ENCODE results near the gene SH3RF2. TPM values are rescaled to one million over a fixed set of nuclear protein-coding genes. Genes with fewer than 3 reads are reported as not detected.

The SH3RF2 gene
- total and polyA plus RNA-seq, 9 of the 15 experiments (the other 6 are each of a cell fraction or from before 2014, with no cell fraction given), result 0.05 TPM; not detected in 8

DNA sequence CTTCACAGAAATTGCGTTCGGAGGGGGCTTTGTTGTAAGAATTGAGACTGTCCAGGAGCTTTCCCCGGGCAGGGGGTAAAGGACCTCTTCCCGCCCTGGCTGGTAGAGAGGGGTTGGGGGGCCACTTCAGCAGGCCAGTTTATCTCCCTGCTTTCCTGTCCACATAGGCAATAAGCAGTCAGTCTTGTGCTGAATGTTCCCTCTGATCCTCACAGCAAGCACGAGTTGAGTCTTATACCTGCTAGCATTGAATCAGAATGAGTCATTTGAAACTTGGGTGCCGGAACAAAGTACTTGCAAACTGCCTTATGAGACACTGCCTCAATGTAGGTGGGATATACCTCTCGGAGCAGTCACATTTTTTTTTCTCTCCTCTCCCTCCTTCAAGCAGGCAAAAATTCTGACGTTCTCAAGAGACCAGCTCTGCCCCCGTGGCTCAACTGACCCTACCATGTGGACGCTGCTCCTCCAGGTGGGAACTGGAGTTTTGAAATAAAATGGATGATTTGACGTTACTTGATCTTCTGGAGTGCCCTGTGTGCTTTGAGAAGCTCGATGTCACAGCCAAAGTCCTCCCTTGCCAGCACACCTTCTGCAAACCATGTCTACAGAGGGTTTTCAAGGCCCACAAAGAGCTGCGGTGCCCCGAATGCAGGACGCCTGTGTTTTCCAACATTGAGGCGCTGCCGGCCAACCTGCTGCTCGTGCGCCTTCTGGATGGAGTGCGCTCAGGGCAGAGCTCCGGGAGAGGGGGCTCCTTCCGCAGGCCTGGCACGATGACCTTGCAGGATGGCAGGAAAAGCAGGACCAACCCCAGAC lies 1.3 kb downstream of the SH3RF2 start:
- 8% methylated on average over 23 of the region's 23 CpGs for WGBS (ENCODE audit: insufficient coverage, low coverage, missing lambda C conversion rate)
- ATAC-seq, result no peak; the same call in 1 of the 3 replicates
- intact Hi-C loops (cut with micrococcal nuclease) (no loop called here), in situ Hi-C loops (cut with MboI) (no loop called here)
- H4K20me1 ChIP-seq (replicated peaks; ENCODE audit: control insufficient read depth, insufficient read depth, low read length), result no peaks in the 10 kb centered on the region; the same call in 1 of the 2 replicates
- no peaks in the 10 kb centered on the region for H3K9me1 ChIP-seq (ENCODE audit: control insufficient read depth, insufficient read depth, low read length)
- ChIA-PET POLR2A (interaction anchor here (0.7 to 1.2 kb wide), 2 partner anchors 118 to 130 kb away, joined by 3 read pairs; no protein-coding TSS in a partner anchor), CTCF (ENCODE audit: low intra/inter-chr PET ratio) (no interaction called here)
- no TSS peak for BruUV-seq (replicated peaks)
- H3K79me2 ChIP-seq (ENCODE audit: control insufficient read depth, insufficient read depth, low read length), result no peaks in the 10 kb centered on the region
- H3K9ac ChIP-seq (ENCODE audit: insufficient read depth in 1 of 2, low read depth in 2 of 2, low read length in 2 of 2), result no peak overlapping the region
- H2AFZ ChIP-seq (ENCODE audit: low read depth, low read length), result no peak overlapping the region
- peaks cover 26 to 32% of the 10 kb centered on the region in 2 experiments for H3K27me3 ChIP-seq (ENCODE audit: control insufficient read depth in 2 of 2, insufficient read depth in 2 of 2, low read length in 2 of 2)
- no peaks in the 10 kb centered on the region for H3K9me3 ChIP-seq (replicated peaks; ENCODE audit: control insufficient read depth, insufficient read depth, low read depth, low read length)
- H3K27ac ChIP-seq (ENCODE audit: extremely low read depth, low read depth, low read length), result no peak overlapping the region
- no peak overlapping the region for H3K4me2 ChIP-seq (ENCODE audit: insufficient read depth, low read length)
- H3K36me3 ChIP-seq (ENCODE audit: control insufficient read depth, insufficient read depth, low read length), result no peaks in the 10 kb centered on the region
- no peak for DNase-seq (ENCODE audit: extremely low read depth in 1 of 4, low spot score in 3 of 4)
- no peak for FAIRE-seq
- H3K4me3 ChIP-seq, result no peak overlapping the region
- H3K4me1 ChIP-seq (replicated peaks in 1 of 2; ENCODE audit: control insufficient read depth in 2 of 2, insufficient read depth in 2 of 2, low read length in 2 of 2), result peaks cover 0 to 8% of the 10 kb centered on the region in 2 experiments; a peak in 2 of 5 replicates
- TF ChIP-seq, protein P1, sequence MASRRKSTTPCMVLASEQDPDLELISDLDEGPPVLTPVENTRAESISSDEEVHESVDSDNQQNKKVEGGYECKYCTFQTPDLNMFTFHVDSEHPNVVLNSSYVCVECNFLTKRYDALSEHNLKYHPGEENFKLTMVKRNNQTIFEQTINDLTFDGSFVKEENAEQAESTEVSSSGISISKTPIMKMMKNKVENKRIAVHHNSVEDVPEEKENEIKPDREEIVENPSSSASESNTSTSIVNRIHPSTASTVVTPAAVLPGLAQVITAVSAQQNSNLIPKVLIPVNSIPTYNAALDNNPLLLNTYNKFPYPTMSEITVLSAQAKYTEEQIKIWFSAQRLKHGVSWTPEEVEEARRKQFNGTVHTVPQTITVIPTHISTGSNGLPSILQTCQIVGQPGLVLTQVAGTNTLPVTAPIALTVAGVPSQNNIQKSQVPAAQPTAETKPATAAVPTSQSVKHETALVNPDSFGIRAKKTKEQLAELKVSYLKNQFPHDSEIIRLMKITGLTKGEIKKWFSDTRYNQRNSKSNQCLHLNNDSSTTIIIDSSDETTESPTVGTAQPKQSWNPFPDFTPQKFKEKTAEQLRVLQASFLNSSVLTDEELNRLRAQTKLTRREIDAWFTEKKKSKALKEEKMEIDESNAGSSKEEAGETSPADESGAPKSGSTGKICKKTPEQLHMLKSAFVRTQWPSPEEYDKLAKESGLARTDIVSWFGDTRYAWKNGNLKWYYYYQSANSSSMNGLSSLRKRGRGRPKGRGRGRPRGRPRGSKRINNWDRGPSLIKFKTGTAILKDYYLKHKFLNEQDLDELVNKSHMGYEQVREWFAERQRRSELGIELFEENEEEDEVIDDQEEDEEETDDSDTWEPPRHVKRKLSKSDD (conservative IDR thresholded peaks at IDR 0.05; ENCODE audit: low read length), result no peak
- TF ChIP-seq PML (IDR thresholded peaks at IDR 0.05; ENCODE audit: low read length) (no peak), NR3C1 (CRISPR knock-in tag; IDR thresholded peaks at IDR 0.05) (no peak), TOE1 (IDR thresholded peaks at IDR 0.05; ENCODE audit: borderline replicate concordance) (no peak), TOE1 (CRISPR knock-in tag; IDR thresholded peaks at IDR 0.05; ENCODE audit: borderline replicate concordance, low read depth) (no peak), SNIP1 (IDR thresholded peaks at IDR 0.05; ENCODE audit: low read depth) (no peak), REST (IDR thresholded peaks at IDR 0.05; ENCODE audit: borderline replicate concordance) (no peak), REST (CRISPR knock-in tag; IDR thresholded peaks at IDR 0.05; ENCODE audit: low read depth) (no peak), ZNF76 (CRISPR knock-in tag; IDR thresholded peaks at IDR 0.05; ENCODE audit: borderline replicate concordance) (no peak)

Measured in K562 (cell line).